GM12892 (cell line): ENCODE data around the gene DYRK1A.
A peak's percentile ranks its signal among the peaks of the same experiment; 100 is the strongest.

Source experiments
- DNase-seq: peaks from one replicate; pipeline ENCODE4 v3.0.0; 2011; ENCODE audit not compliant: insufficient read length
- FAIRE-seq: peaks from 2 replicates; lab custom pipeline; 2011; peaks lifted over from hg19 to GRCh38; lab: Jason Lieb, UNC
- POLR2A ChIP-seq: IDR thresholded peaks from 2 replicates; pipeline ENCODE4 v1.6.1; 2011; ENCODE audit warnings: low read depth, low read length, control low read depth
- POLR2AphosphoS5 ChIP-seq: IDR thresholded peaks from 2 replicates; pipeline ENCODE4 v1.6.1; 2011; ENCODE audit warnings: low read depth, low read length, control low read depth
- TAF1 ChIP-seq: IDR thresholded peaks from 2 replicates; pipeline ENCODE4 v1.6.1; 2011; ENCODE audit warnings: low read depth, mild to moderate bottlenecking, control low read depth, low read length, borderline replicate concordance

DYRK1A gene

DNA sequence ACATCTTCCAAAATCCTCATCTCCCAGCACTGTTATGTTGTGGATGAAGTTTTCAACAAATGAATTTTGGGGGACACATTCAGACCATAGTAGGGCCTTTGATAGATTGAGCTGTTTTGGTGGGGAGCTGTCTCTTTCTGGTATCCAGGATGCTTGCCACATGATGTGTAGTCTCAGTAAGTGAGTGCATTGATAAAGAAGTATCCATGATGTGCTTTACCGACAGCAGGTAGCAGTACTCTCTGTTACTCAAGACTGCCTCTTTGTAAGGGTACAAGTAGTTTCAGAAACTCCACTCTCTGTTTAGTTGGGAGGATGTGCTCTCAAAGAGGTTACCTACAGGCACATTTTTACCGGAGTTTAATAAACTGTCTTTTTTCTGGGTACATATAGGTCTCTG is 26.5 kb downstream of the DYRK1A start:
- no peak for DNase-seq
- TF ChIP-seq TAF1 (no peak), POLR2AphosphoS5 (no peak), POLR2A (no peak)
- FAIRE-seq: no peak

DNA sequence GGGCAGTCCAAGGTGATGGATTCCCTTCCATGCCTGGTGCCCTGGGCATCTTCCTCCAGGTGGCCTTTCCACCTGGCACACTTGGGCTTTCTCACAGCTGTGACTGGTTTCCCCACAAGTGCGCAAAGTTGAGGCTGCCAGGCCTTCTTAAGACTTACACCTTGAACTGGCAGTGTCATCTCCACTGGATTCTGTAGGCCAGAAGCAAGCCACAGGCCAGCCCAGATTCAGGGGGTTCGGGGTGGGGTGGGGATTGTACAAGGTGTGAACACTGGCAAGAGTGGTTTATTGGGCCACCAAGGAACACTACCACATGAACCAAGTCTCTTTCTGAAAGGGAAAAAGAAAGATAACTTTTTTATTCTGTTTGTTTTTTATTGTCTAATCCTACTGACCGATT is 27.2 kb downstream of the DYRK1A start:
- no peak for DNase-seq
- TF ChIP-seq TAF1 (no peak), POLR2AphosphoS5 (no peak), POLR2A (no peak; the same call in 1 of the 2 replicates)
- FAIRE-seq: no peak

- no peak for DNase-seq
Observed at GRCh38 chr21:37395961-37396360, 29.4 kb downstream of the DYRK1A start.

GRCh38 chr21:37396855-37397254 is 30.3 kb downstream of the DYRK1A start:
- no peak for TF ChIP-seq POLR2A
- TF ChIP-seq TAF1: no peak
- no peak for DNase-seq
- no peak for FAIRE-seq

More at GRCh38 chr21:37395961-37396360, 29.4 kb downstream of the DYRK1A start:
- no peak for FAIRE-seq
- TF ChIP-seq TAF1: no peak
- no peak for TF ChIP-seq POLR2AphosphoS5
- no peak for TF ChIP-seq POLR2A

- DNase-seq: no peak
- TF ChIP-seq TAF1 (no peak), POLR2AphosphoS5 (no peak), POLR2A (no peak)
- no peak for FAIRE-seq
Observed at GRCh38 chr21:37398697-37399096, 32.1 kb downstream of the DYRK1A start.

DNA sequence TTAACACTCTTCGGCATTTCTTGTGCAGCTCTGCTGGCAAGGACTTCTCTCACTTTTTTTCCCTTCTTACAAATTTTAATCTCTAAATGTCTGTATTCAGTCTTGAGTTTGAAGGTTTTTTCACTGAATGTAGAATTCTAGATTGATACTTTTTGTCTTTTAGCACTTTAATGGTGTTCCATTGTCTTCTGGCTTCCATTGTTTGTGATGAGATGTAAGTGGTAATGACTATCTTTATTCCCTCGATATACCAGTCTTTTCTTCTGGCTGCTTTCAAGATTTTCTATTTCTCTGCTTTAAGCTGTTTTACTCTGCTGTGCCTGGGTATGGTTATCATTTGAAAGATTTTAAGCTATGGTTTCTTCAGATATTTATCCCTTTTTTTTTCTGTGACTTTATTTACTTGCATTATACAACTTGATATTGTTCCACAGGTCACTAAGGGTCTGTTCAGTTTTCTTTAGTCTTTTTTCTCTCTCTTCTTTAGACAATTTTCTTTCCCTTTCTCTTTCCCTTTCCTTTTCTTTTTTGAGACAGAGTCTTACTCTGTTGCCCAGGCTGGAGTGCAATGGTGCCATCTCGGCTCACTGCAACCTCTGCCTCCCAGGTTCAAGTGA is 35.8 kb downstream of the DYRK1A start:
- DNase-seq (no peak), FAIRE-seq (no peak)
- TF ChIP-seq TAF1: no peak
- TF ChIP-seq POLR2A: no peak
- no peak for TF ChIP-seq POLR2AphosphoS5

GRCh38 chr21:37405629-37406028 is 39.1 kb downstream of the DYRK1A start:
- TF ChIP-seq POLR2A (no peak), TAF1 (no peak), POLR2AphosphoS5 (no peak)
- DNase-seq (no peak), FAIRE-seq (no peak)

DNA sequence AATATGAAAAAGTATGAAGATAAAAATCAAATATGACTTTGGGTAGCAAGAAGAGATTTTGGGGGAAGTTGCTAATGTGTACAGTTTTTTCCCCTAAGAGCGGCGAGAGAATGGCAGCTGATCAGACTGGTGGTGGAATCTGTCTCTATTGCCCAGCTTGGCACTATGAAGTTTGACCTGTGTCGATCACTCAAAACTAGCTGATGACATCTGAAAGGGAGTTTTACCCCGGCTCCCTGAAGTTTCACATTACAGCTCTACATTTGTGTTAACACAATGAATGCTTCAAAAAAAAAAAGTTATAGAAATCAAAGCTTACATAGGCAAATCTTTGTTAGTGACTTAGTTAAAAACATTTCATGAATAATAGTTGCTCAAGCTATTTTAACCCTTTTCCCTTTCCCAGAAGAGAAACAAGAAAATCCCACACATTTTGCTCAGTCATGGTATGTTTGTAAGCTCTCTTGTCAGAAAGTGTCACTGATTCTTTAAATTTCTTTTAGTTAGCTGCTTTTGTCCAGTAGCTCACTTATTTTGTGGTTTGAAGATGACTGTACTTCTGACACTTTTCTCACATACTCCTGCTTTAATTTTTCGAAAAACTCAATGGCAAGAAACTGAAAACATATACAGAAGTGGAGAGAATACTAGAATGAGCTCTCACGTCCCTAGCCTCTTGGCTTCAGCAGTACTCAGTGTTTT is 41.3 kb downstream of the DYRK1A start:
- no peak for FAIRE-seq
- TF ChIP-seq POLR2AphosphoS5 (no peak), TAF1 (no peak), POLR2A (no peak)
- no peak for DNase-seq

DNA sequence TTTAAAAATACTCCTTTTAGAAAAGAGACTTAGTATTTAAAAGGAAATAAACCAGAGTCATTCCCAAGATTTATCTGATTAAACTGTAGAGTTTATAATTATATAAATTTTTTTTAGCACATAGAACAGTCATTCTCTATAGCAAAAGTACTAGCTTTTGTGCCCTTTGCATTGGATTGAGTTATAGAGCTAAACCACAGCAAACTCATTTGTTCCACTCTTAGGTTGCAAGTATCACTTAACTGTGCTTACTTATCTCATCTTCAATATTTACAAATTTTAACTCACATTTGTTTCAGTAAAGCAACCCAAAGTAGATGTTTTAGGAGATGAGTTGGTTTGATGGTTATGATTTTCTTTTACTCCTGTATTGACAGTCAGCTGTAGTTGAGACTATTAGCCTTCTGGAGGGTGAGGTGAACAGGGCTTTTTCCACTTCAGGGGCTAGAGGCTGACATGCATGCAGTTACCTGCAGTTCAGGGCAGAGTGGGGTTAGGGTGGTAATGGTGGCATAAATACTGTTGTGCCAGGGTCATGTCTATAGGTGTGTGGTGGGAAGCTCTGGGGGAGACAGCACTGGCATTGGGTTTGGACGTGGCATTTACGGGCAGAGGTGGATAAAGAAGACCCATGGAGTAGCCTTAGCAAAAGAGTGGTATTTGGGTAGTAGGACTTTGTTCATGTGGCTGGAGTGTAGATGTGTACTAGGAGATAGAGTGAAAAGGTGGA is 42.1 kb downstream of the DYRK1A start:
- no peak for DNase-seq
- TF ChIP-seq POLR2A (no peak), POLR2AphosphoS5 (no peak), TAF1 (no peak)
- FAIRE-seq: peak; percentile 82

DNA sequence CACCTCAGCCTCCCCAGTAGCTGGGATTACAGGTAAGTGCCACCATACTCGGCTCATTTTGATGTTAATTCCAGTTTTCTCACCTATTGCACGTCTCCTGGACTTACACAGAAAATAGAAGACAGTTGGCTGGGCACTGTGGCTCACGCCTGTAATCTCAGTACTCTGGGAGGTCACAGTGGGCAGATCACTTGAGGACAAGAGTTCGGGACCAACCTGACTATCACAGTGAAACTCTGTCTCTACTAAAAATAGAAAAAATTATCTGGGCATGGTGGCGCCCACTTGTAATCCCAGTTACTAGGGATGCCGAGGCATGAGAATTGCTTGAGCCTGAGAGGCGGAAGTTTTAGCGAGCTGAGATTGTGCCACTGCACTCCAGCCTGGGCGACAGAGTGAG is 44.1 kb downstream of the DYRK1A start:
- no peak for DNase-seq
- TF ChIP-seq POLR2AphosphoS5: no peak
- TF ChIP-seq POLR2A: no peak
- peak; percentile 54 for FAIRE-seq

GRCh38 chr21:37412603-37413360 is 46.2 kb downstream of the DYRK1A start:
- no peak for TF ChIP-seq TAF1
- no peak for TF ChIP-seq POLR2AphosphoS5
- TF ChIP-seq POLR2A: no peak
- no peak for FAIRE-seq
- no peak for DNase-seq

- TF ChIP-seq POLR2AphosphoS5: no peak
- TF ChIP-seq POLR2A: no peak
- TF ChIP-seq TAF1: no peak
- DNase-seq (no peak), FAIRE-seq (peak; percentile 70)
Observed at GRCh38 chr21:37413553-37414291, 47.1 kb downstream of the DYRK1A start.
